Lung (tissue), 13 donors: ENCODE measurements around the gene CEP41. TPM values are rescaled to one million over a fixed set of nuclear protein-coding genes. Genes with fewer than 3 reads are reported as not detected.

ENCODE experiments used
- ATAC-seq: fragments of 200-7000 bp; cut with Tn5 transposase; one replicate; pipeline ENCODE4 v1.9.1; 2020; ENCODE audit warnings: moderate number of reproducible peaks; ENCODE audit not compliant: insufficient read depth, low FRiP score
- DNase-seq, 3 donors: peaks; one replicate each; pipeline ENCODE4 v3.0.0-alpha.2; 2013 to 2017
- H3K27ac ChIP-seq, 2 donors: one replicate each; pipeline ENCODE4 v1.5.1; 2013; ENCODE audit warnings: mild to moderate bottlenecking in 2 of 2, moderate library complexity in 2 of 2, control low read depth in 1 of 2, inconsistent platforms in 1 of 2, low read depth in 1 of 2, low read length in 1 of 2
- H3K27me3 ChIP-seq, 3 donors: one replicate each; pipeline ENCODE4 v1.5.1; 2013; ENCODE audit warnings: low read length in 2 of 3; ENCODE audit not compliant: control insufficient read depth in 3 of 3, insufficient read depth in 3 of 3
- H3K36me3 ChIP-seq, 4 donors: one replicate each; pipeline ENCODE4 v1.5.1; 2013; ENCODE audit warnings: low read length in 4 of 4, mild to moderate bottlenecking in 1 of 4, moderate library complexity in 1 of 4; ENCODE audit not compliant: control insufficient read depth in 4 of 4, insufficient read depth in 4 of 4
- H3K4me1 ChIP-seq, 5 donors: one replicate each; pipeline ENCODE4 v1.5.1; 2013; ENCODE audit warnings: low read length in 5 of 5, mild to moderate bottlenecking in 2 of 5, moderate library complexity in 1 of 5; ENCODE audit not compliant: control insufficient read depth in 5 of 5, insufficient read depth in 5 of 5
- H3K4me3 ChIP-seq: one replicate; pipeline ENCODE4 v1.5.1; 2013; ENCODE audit warnings: mild to moderate bottlenecking, control low read depth, moderate library complexity
- H3K9ac ChIP-seq, 2 donors: one replicate each; pipeline ENCODE4 v1.5.1; 2013; ENCODE audit warnings: low read length in 2 of 2, control low read depth in 1 of 2; ENCODE audit not compliant: insufficient read depth in 1 of 2
- H3K9me3 ChIP-seq, 4 donors: one replicate each; pipeline ENCODE4 v1.5.1; 2013; ENCODE audit warnings: low read length in 3 of 4, mild to moderate bottlenecking in 1 of 4, moderate library complexity in 1 of 4; ENCODE audit not compliant: control insufficient read depth in 4 of 4, insufficient read depth in 3 of 4
- WGBS, 2 donors: extraction: QIAGEN DNeasy Blood & Tissue Kit; methylation state at CpG; one replicate each; pipeline ENCODE4 v1.1.7; 2013; 5-methylcytosine and 5-hydroxymethylcytosine counted together
- polyA plus RNA-seq, 2 donors: library from polyadenylated mRNA; stranded (reverse); fragments of 200-250 nt; gene quantifications; one replicate each; pipeline ENCODE4 v1.2.1, GENCODE V29; 2013
- small RNA-seq: library from RNA; depleted of rRNA; stranded (forward); fragments of <200 nt; gene quantifications from one replicate; pipeline ENCODE3, GENCODE V24; 2014; ENCODE audit warnings: low replicate concordance
- total RNA-seq, 2 donors: library from RNA; depleted of rRNA in 1 of 2; stranded (reverse); fragments of >200 nt in 1 of 2; gene quantifications; one replicate each; pipeline ENCODE4 v1.2.1, GENCODE V29; 2014 to 2021
- TF ChIP-seq, protein P1 (sequence below): IDR thresholded peaks from 2 replicates; pipeline ENCODE4 v1.5.1; 2012; ENCODE audit warnings: mild to moderate bottlenecking; ENCODE audit errors: control extremely low read depth, extremely low read depth
- donor health status: control.
- donor health status: control.
- donor health status: Bipolar disorder and iron deficiency.
- donor health status: healthy.
- donor health status: DM: yes; HTN: yes; CAD: no.

The CEP41 gene
- total and polyA plus RNA-seq, 4 donors: 3.7 to 15.3 (median 11.6) TPM

GRCh38 chr7:130345136-130345535, 95.7 kb downstream of the CEP41 start:
- H3K27me3 ChIP-seq: no peaks in the 10 kb centered on the region
- no peak overlapping the region for H3K9ac ChIP-seq
- H3K27ac ChIP-seq: no peak overlapping the region
- DNase-seq: no peak
- peaks cover 0 to 3% (median 0%) of the 10 kb centered on the region in 4 donors for H3K9me3 ChIP-seq
- TF ChIP-seq, protein P1, sequence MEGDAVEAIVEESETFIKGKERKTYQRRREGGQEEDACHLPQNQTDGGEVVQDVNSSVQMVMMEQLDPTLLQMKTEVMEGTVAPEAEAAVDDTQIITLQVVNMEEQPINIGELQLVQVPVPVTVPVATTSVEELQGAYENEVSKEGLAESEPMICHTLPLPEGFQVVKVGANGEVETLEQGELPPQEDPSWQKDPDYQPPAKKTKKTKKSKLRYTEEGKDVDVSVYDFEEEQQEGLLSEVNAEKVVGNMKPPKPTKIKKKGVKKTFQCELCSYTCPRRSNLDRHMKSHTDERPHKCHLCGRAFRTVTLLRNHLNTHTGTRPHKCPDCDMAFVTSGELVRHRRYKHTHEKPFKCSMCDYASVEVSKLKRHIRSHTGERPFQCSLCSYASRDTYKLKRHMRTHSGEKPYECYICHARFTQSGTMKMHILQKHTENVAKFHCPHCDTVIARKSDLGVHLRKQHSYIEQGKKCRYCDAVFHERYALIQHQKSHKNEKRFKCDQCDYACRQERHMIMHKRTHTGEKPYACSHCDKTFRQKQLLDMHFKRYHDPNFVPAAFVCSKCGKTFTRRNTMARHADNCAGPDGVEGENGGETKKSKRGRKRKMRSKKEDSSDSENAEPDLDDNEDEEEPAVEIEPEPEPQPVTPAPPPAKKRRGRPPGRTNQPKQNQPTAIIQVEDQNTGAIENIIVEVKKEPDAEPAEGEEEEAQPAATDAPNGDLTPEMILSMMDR: no peak
- no peaks in the 10 kb centered on the region for H3K36me3 ChIP-seq
- peaks cover 0 to 10% (median 2%) of the 10 kb centered on the region in 5 donors for H3K4me1 ChIP-seq
- H3K4me3 ChIP-seq: no peak overlapping the region
- WGBS, 2 donors: 66 to 86% methylated on average over 8 of the region's 8 CpGs
- ATAC-seq: no peak

GRCh38 chr7:130344271-130344866, 96.4 kb downstream of the CEP41 start, which contains the start of gene CPA5:
TSS of gene CPA5 (plus strand) at chr7:130344816. CDS start at chr7:130346486, 1,670 bp downstream.
- Histone ChIP-seq H3K27me3 (no peaks in the 10 kb centered on the region), H3K9me3 (peaks cover 0 to 3% (median 0%) of the 10 kb centered on the region in 4 donors), H3K27ac (no peak within 1 kb of the TSS), H3K9ac (no peak within 1 kb of the TSS), H3K36me3 (no peaks in the 10 kb centered on the region), H3K4me3 (no peak within 1 kb of the TSS), H3K4me1 (peaks cover 0 to 2% (median 0%) of the 10 kb centered on the region in 5 donors)
- no peak for ATAC-seq
- no peak for DNase-seq
- 94 to 95% methylated on average over 5 of the region's 5 CpGs for WGBS, 2 donors
- TF ChIP-seq, protein P1: no peak

Small RNAs within 50 kb of the gene (small RNA-seq; reads per million reads assigned to genes)
- gene RF02148: not detected
- not detected for gene RF02149
- not detected for gene RF02150

Other genes with a start within 250 kb of the CEP41 start
- gene TMEM209, start 235.6 kb downstream of the CEP41 start, total RNA-seq: 10 to 100 TPM; 16.9 to 22.2 TPM
- 1 to 10 TPM; 8.3 to 8.4 TPM for gene TMEM209, start 235.6 kb downstream of the CEP41 start, polyA plus RNA-seq
- not detected for gene SSMEM1, start 233.2 kb downstream of the CEP41 start, total RNA-seq
- not detected for gene SSMEM1, start 233.2 kb downstream of the CEP41 start, polyA plus RNA-seq
- 1 to 10 TPM in 1 of 2 donors, not detected in 1; 2.0 TPM for gene CPA2, start 174.2 kb downstream of the CEP41 start, total RNA-seq
- under 1 TPM in 1 of 2 donors, not detected in 1; 0.21 TPM for gene CPA2, start 174.2 kb downstream of the CEP41 start, polyA plus RNA-seq
- gene CPA4, start 147.9 kb downstream of the CEP41 start, total RNA-seq: 1 to 10 TPM in 1 of 2 donors, under 1 TPM in 1; 0.55 to 1.7 TPM
- gene CPA4, start 147.9 kb downstream of the CEP41 start, polyA plus RNA-seq: 1 to 10 TPM in 1 of 2 donors, under 1 TPM in 1; 0.65 to 2.3 TPM
- gene CPA5, start 96.2 kb downstream of the CEP41 start, total RNA-seq: not detected
- gene CPA5, start 96.2 kb downstream of the CEP41 start, polyA plus RNA-seq: under 1 TPM; 0.08 to 0.10 TPM
- gene CPA1, start 60.5 kb downstream of the CEP41 start, total RNA-seq: 10 to 100 TPM in 1 of 2 donors, under 1 TPM in 1; 0.80 to 12.5 TPM
- gene CPA1, start 60.5 kb downstream of the CEP41 start, polyA plus RNA-seq: under 1 TPM; 0.31 to 0.66 TPM
- 100 to 1,000 TPM in 1 of 2 donors, 10 to 100 TPM in 1; 47.9 to 195 TPM for gene MEST, start 51.1 kb upstream of the CEP41 start, total RNA-seq
- gene MEST, start 51.1 kb upstream of the CEP41 start, polyA plus RNA-seq: 10 to 100 TPM; 22.3 to 91.1 TPM
- 10 to 100 TPM; 20.7 to 29.3 TPM for gene COPG2, start 227.7 kb upstream of the CEP41 start, total RNA-seq
- gene COPG2, start 227.7 kb upstream of the CEP41 start, polyA plus RNA-seq: 10 to 100 TPM in 1 of 2 donors, 1 to 10 TPM in 1; 8.9 to 12.8 TPM
- gene TSGA13, start 245.5 kb upstream of the CEP41 start, total RNA-seq: not detected
- gene TSGA13, start 245.5 kb upstream of the CEP41 start, polyA plus RNA-seq: not detected